ENCODE measurements around the gene SENP1. TPM values are rescaled to one million over a fixed set of nuclear protein-coding genes. Genes with fewer than 3 reads are reported as not detected.
A peak's percentile ranks its signal among the peaks of the same experiment; 100 is the strongest.

The SENP1 gene
- total and polyA plus RNA-seq, 2 experiments from 2014 or later, result 8.6 to 27.7 TPM

GRCh38 chr12:48029491-48030172 is 76.2 kb downstream of the SENP1 start:
- no peak for TF ChIP-seq ZNF462 (CRISPR knock-in tag; IDR thresholded peaks at IDR 0.05)
- no peak for TF ChIP-seq NANOG (IDR thresholded peaks at IDR 0.05; ENCODE audit: borderline replicate concordance)
- TF ChIP-seq STAT1 (IDR thresholded peaks at IDR 0.05; ENCODE audit: unreplicated experiment), result no peak
- TF ChIP-seq JUNB (IDR thresholded peaks at IDR 0.05; ENCODE audit: unreplicated experiment), result no peak
- no peak for TF ChIP-seq CTCF (conservative IDR thresholded peaks at IDR 0.05; ENCODE audit: low read depth in 2 of 2)
- no peak for TF ChIP-seq ZNF331 (CRISPR knock-in tag; IDR thresholded peaks at IDR 0.05; ENCODE audit: low read depth)
- no peak for TF ChIP-seq ETS1 (IDR thresholded peaks at IDR 0.05)
- no peak for TF ChIP-seq ZNF114 (CRISPR knock-in tag; IDR thresholded peaks at IDR 0.05)
- no peak for TF ChIP-seq CREB1 (CRISPR knock-in tag; IDR thresholded peaks at IDR 0.05; ENCODE audit: low read depth)
- no peak for TF ChIP-seq EZH2 (IDR thresholded peaks at IDR 0.05; ENCODE audit: low read depth, unreplicated experiment)
- Mint-ChIP-seq H3K4me3 (no peak overlapping the region), H3K27ac (no peak overlapping the region), H3K9me3 (no peaks in the 10 kb centered on the region), H3K27me3 (ENCODE audit: insufficient read depth, low read depth, poor library complexity) (peaks cover 88% of the 10 kb centered on the region), H3K36me3 (ENCODE audit: low read depth) (no peaks in the 10 kb centered on the region), H3K4me1 (peaks cover 20% of the 10 kb centered on the region; the same call in 2 of the 3 replicates)
- Histone ChIP-seq H3K27me3 (ENCODE audit: insufficient read depth) (peaks cover 100% of the 10 kb centered on the region), H3K27ac (ENCODE audit: low read depth) (no peak overlapping the region), H3K4me1 (ENCODE audit: insufficient read depth) (peaks cover 7% of the 10 kb centered on the region; the same call in 1 of the 2 replicates), H3K36me3 (ENCODE audit: insufficient read depth) (no peaks in the 10 kb centered on the region), H3K9me2 (ENCODE audit: insufficient read depth) (no peaks in the 10 kb centered on the region), H3F3A (replicated peaks; ENCODE audit: low read depth) (no peaks in the 10 kb centered on the region), H3K79me2 (replicated peaks; ENCODE audit: insufficient read depth) (no peaks in the 10 kb centered on the region), H4K20me1 (replicated peaks; ENCODE audit: insufficient read depth) (peaks cover 8% of the 10 kb centered on the region), H2AFZ (no peak overlapping the region), H3K4me3 (no peak overlapping the region), H3K4me2 (0 out of 2 replicates have a peak overlapping the region, but pooled peaks have one; percentile 14)
- DNase-seq (ENCODE audit: low spot score) (no peak), ATAC-seq (peak; percentile 51)
